HepG2 (cell line): ENCODE data around the gene CCDC88B. TPM values are rescaled to one million over a fixed set of nuclear protein-coding genes. Genes with fewer than 3 reads are reported as not detected.
A peak's percentile ranks its signal among the peaks of the same experiment; 100 is the strongest.

Experiments used
- CENPX ChIP-seq: sonication (generic); formaldehyde crosslinking; IDR thresholded peaks from 2 replicates; pipeline ENCODE4 v1.9.0; 2021; ENCODE audit warnings: mild to moderate bottlenecking, missing genetic modification reagents, moderate library complexity
- KMT2B ChIP-seq: IDR thresholded peaks from 2 replicates; pipeline ENCODE4 v1.6.1; 2016; ENCODE audit warnings: missing genetic modification reagents, missing compliant biosample characterization
- MED1 ChIP-seq: sonication (generic); formaldehyde crosslinking; IDR thresholded peaks from 2 replicates; pipeline ENCODE4 v1.4.0; 2020; ENCODE audit warnings: missing genetic modification reagents
- MTF2 ChIP-seq: sonication (generic); formaldehyde crosslinking; IDR thresholded peaks from 2 replicates; pipeline ENCODE4 v1.5.0; 2020; ENCODE audit warnings: missing genetic modification reagents, borderline replicate concordance
- RFX3 ChIP-seq: IDR thresholded peaks from 2 replicates; pipeline ENCODE4 v1.6.1; 2016; ENCODE audit warnings: missing biosample characterization, missing genetic modification reagents
- ZBTB10 ChIP-seq: sonication (generic); formaldehyde crosslinking; IDR thresholded peaks from 2 replicates; pipeline ENCODE4 v1.4.0; 2020; ENCODE audit warnings: missing genetic modification reagents, borderline replicate concordance
- ZNF24 ChIP-seq: fragments of 450-650 bp; IDR thresholded peaks from 2 replicates; pipeline ENCODE4 v1.6.1; 2017; ENCODE audit warnings: antibody characterized with exemption, mild to moderate bottlenecking
- ZNF33B ChIP-seq: sonication (generic); formaldehyde crosslinking; IDR thresholded peaks from 2 replicates; pipeline ENCODE4 v1.5.1; 2020; ENCODE audit warnings: mild to moderate bottlenecking, missing genetic modification reagents
- ZNF678 ChIP-seq: sonication (generic); formaldehyde crosslinking; IDR thresholded peaks from 2 replicates; pipeline ENCODE4 v1.4.0; 2020; ENCODE audit warnings: mild to moderate bottlenecking, missing genetic modification reagents
- ZNF709 ChIP-seq: sonication (generic); formaldehyde crosslinking; IDR thresholded peaks from 2 replicates; pipeline ENCODE4 v1.5.0; 2020; ENCODE audit warnings: mild to moderate bottlenecking, missing genetic modification reagents
- ZNF784 ChIP-seq: sonication (generic); formaldehyde crosslinking; IDR thresholded peaks from 2 replicates; pipeline ENCODE4 v1.5.1; 2020; ENCODE audit warnings: missing genetic modification reagents, mild to moderate bottlenecking, borderline replicate concordance
- ZNF800 ChIP-seq: sonication (generic); formaldehyde crosslinking; IDR thresholded peaks from 2 replicates; pipeline ENCODE4 v1.4.0; 2020; ENCODE audit warnings: missing genetic modification reagents
- polyA plus RNA-seq, 8 experiments: library from polyadenylated mRNA; depleted of rRNA in 3 of 8; stranded (reverse) in 7 of 8; unstranded in 1 of 8; fragments of >200 nt; fragmentation: Illumina TruSeq in 4 of 8; extraction: Trizol in 4 of 8; gene quantifications; 2 replicates each; pipeline versions ENCODE4 v1.2.1 to v1.2.3, GENCODE V29; 2011 to 2016; ENCODE audit warnings: low read depth in 4 of 8, missing spikeins in 1 of 8, mixed read lengths in 1 of 8; ENCODE audit not compliant: insufficient read depth in 1 of 8
- total RNA-seq, 5 experiments: library from RNA; depleted of rRNA; stranded (reverse); fragments of >200 nt; fragmentation: Illumina TruSeq; extraction: Trizol; gene quantifications; 2 replicates each; pipeline ENCODE4 v1.2.3, GENCODE V29; 2016; ENCODE audit warnings: low read depth in 1 of 5
- TF ChIP-seq, protein P1 (sequence below): IDR thresholded peaks from 2 replicates; pipeline ENCODE4 v1.6.1; 2016; ENCODE audit warnings: low read depth
- TF ChIP-seq, protein P2 (sequence below): sonication (generic); formaldehyde crosslinking; IDR thresholded peaks from 2 replicates; pipeline ENCODE4 v1.4.0; 2020; ENCODE audit warnings: missing genetic modification reagents
- TF ChIP-seq, protein P3 (sequence below): sonication (generic); formaldehyde crosslinking; IDR thresholded peaks from 2 replicates; pipeline ENCODE4 v1.4.0; 2020; ENCODE audit warnings: missing genetic modification reagents

CCDC88B gene
- total and polyA plus RNA-seq, 2 of the 13 experiments (the other 11 are each of a cell fraction or from before 2014, with no cell fraction given) = 3.6 to 4.8 TPM

DNA sequence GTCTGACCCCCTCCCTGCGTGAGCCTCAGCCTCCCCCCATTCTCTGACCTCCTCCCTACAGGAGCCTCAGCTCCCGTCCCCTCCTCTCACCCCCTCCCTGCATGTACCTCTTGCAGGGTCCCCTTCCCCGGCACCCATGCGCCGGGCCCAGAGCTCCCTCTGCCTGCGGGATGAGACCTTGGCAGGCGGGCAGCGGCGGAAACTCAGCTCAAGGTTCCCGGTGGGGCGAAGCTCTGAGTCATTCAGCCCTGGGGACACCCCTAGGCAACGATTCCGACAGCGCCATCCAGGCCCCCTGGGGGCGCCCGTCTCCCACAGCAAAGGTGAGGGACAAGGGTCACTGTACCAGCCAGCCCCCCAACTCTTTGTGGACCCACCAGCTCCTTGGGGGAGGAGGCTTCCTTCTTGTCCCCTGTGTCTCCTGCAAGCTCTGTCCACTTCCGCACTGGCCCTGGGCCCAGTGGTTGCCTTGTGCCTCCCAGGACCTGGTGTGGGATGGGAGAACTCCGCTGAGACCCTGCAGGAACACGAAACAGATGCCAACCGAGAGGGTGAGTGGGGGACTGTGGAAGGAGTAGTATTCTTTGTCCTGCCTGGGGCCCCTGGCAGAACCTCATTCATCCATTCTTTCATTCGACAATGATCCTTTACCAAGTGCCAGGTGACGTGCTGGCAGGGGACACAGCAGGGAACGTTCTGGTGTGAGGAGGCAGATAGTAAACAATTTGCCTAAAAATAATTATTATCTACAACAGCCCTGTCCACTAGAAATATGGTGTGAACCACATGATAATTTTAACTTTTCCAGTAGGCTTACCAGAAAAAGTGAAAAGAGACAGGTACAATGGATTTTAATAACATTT is 15.3 kb downstream of the CCDC88B start (continued):
- TF ChIP-seq RFX3 (CRISPR knock-in tag) (no peak; the same call in 1 of the 2 replicates), ZBTB10 (peak; percentile 92; the same call in 1 of the 2 replicates), ZNF678 (CRISPR knock-in tag) (no peak), ZNF709 (no peak), ZNF800 (CRISPR knock-in tag) (no peak), ZNF24 (no peak), MTF2 (CRISPR knock-in tag) (peak; percentile 73; the same call in 1 of the 2 replicates), MED1 (CRISPR knock-in tag) (peak; percentile 44; the same call in 1 of the 2 replicates), KMT2B (CRISPR knock-in tag) (peak; percentile 44; the same call in 1 of the 2 replicates), ZNF784 (CRISPR knock-in tag) (no peak), ZNF33B (CRISPR knock-in tag) (no peak), CENPX (CRISPR knock-in tag) (no peak)
- TF ChIP-seq, protein P1, sequence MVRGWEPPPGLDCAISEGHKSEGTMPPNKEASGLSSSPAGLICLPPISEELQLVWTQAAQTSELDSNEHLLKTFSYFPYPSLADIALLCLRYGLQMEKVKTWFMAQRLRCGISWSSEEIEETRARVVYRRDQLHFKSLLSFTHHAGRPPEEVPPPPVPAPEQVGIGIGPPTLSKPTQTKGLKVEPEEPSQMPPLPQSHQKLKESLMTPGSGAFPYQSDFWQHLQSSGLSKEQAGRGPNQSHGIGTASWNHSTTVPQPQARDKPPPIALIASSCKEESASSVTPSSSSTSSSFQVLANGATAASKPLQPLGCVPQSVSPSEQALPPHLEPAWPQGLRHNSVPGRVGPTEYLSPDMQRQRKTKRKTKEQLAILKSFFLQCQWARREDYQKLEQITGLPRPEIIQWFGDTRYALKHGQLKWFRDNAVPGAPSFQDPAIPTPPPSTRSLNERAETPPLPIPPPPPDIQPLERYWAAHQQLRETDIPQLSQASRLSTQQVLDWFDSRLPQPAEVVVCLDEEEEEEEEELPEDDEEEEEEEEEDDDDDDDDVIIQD (CRISPR knock-in tag) = peak; percentile 52; the same call in 1 of the 2 replicates
- TF ChIP-seq, protein P2, sequence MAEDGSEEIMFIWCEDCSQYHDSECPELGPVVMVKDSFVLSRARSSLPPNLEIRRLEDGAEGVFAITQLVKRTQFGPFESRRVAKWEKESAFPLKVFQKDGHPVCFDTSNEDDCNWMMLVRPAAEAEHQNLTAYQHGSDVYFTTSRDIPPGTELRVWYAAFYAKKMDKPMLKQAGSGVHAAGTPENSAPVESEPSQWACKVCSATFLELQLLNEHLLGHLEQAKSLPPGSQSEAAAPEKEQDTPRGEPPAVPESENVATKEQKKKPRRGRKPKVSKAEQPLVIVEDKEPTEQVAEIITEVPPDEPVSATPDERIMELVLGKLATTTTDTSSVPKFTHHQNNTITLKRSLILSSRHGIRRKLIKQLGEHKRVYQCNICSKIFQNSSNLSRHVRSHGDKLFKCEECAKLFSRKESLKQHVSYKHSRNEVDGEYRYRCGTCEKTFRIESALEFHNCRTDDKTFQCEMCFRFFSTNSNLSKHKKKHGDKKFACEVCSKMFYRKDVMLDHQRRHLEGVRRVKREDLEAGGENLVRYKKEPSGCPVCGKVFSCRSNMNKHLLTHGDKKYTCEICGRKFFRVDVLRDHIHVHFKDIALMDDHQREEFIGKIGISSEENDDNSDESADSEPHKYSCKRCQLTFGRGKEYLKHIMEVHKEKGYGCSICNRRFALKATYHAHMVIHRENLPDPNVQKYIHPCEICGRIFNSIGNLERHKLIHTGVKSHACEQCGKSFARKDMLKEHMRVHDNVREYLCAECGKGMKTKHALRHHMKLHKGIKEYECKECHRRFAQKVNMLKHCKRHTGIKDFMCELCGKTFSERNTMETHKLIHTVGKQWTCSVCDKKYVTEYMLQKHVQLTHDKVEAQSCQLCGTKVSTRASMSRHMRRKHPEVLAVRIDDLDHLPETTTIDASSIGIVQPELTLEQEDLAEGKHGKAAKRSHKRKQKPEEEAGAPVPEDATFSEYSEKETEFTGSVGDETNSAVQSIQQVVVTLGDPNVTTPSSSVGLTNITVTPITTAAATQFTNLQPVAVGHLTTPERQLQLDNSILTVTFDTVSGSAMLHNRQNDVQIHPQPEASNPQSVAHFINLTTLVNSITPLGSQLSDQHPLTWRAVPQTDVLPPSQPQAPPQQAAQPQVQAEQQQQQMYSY (CRISPR knock-in tag) = no peak
- TF ChIP-seq, protein P3, sequence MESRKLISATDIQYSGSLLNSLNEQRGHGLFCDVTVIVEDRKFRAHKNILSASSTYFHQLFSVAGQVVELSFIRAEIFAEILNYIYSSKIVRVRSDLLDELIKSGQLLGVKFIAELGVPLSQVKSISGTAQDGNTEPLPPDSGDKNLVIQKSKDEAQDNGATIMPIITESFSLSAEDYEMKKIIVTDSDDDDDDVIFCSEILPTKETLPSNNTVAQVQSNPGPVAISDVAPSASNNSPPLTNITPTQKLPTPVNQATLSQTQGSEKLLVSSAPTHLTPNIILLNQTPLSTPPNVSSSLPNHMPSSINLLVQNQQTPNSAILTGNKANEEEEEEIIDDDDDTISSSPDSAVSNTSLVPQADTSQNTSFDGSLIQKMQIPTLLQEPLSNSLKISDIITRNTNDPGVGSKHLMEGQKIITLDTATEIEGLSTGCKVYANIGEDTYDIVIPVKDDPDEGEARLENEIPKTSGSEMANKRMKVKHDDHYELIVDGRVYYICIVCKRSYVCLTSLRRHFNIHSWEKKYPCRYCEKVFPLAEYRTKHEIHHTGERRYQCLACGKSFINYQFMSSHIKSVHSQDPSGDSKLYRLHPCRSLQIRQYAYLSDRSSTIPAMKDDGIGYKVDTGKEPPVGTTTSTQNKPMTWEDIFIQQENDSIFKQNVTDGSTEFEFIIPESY (CRISPR knock-in tag) = no peak; the same call in 1 of the 2 replicates
